Brain pericyte (primary cell): ENCODE data around the gene ARFIP2.

Experiments used
- DNase-seq: peaks from one replicate; pipeline ENCODE4 v3.0.0-alpha.2; 2012; ENCODE audit warnings: low read depth, low spot score

ARFIP2 gene

DNA sequence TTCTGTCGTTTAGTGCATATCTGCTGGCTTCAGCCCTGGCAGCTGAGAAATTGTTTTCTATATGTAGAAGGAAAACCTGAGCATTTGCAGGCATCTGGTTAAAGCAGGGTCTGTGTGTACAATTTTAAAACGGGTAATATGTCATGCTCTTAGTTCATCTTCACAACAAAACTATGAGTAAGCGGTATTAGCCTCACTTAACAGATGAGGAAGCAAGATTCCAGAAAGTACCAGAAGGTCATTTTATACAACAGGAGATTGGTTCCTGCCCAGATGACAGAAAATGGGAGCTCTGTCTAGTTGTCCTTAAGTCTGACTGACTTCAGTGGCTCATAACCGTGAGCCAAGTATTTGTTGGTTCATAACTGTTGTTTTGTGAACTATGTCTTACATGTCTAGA, 1.3 kb upstream of the ARFIP2 start:
- no peak for DNase-seq

DNA sequence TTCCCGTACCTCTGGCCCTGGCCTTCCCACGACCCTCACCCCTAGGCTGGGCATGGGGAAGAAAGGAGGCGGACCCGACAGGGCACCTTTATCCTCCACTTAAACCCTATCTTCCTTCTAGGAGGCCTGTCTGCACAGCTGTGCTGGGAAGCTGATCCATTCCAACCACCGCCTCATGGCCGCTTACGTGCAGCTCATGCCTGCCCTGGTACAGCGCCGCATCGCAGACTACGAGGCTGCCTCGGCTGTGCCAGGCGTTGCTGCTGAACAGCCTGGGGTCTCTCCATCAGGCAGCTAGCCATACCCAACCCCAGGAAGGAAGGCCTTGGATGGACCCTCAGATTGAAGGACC, 769 bp upstream of the ARFIP2 start:
- no peak for DNase-seq

DNA sequence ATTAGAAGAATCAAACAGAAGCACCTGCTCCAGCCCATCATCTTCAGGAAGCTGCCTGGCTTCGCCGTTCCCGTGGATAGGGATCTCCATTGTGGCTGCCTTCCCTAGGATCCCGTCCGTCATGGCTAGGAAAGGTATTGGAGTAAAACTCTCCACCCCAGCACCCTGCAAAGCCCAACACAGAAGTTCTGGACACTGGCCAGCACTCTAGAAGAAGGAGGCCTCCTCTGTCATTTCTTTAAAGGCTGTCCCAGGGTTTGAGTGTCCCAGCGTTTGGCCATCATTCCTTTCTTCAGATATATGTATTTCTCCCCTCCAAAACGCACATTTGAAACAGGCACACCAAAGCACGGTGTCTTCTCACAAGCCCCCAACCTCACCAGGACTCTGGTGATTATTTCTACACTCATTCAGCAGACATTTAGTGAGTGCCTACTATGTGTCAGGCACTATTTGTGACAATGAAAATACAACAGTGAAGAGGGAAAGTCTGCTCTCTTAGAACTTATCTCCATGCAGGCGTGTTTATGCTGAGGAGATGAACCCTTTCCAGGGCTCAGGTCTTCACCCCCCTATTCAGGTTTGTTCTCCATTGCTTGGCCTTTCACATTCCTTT, 724 bp downstream of the ARFIP2 start:
- no peak for DNase-seq

DNA sequence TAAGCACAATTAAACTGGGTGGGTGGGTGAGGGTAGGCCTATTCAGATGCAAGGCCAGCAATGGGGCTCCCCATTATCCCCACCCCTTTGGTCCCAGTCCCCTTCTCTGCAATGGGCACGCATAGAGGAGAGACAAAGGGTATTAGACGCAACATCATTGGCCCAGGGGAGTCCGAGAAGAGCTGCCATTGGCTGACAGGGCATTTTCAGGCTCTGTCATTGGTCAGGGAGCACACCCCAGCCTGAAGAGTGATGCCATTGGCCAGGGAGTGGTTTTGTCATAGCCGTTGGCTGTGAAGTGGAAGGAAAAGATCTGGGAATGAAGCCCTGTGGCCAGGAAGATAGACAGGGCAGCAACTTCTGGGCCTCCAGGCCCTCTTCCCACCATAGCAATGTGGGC, 4.6 kb downstream of the ARFIP2 start:
- no peak for DNase-seq

DNA sequence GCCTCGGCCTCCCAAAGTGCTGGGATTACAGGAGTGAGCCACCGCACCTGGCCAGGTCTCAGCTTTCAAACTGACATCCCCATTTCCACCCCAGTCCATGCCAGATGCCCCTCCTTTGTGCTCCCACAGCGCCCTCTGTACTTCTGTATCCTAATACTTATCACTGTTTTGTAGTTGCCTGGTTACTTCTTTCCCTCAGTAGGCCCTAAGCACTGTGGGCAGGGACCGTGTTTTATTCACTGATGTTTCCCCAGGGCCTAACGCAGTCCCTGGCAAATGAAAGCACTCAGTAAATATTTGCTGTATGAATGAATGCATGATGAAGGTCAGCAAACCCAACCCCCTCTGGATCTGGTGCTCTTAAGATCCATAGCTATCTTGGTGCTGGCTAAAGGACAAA, 5.2 kb downstream of the ARFIP2 start:
- no peak for DNase-seq

DNA sequence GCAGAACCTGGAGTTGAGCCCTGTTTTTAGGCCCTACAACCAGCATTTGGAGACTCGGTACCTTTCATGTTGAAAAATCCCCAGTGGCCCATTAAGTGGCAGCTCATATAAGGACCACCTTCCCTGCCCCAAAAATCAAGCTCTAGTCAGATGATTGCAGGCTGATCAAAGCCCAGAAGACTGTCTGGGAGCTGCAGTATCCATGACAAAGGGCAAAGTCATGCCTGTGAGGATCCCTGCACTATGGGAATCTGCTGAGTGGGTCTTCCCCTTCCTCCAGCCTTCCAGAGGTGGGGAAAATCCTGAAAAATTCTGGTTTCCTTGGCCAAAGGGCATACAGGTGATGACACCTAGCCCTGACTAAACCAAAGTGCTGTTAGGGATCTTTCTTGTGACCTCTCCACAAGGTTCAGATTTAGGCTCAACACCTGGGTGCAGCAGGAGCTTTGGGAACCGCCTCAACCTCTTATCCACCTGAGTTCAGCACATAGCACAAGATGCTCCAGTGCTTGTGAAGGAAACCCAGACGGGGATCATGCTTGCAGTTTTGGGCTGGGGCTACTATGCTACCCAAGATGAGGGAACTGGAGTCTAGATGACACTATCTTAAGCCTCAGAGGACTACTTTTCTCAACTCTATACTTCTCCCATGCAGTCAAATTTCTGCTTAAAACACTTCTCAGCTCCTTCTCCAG, 6.2 kb downstream of the ARFIP2 start:
- DNase-seq: no peak

DNA sequence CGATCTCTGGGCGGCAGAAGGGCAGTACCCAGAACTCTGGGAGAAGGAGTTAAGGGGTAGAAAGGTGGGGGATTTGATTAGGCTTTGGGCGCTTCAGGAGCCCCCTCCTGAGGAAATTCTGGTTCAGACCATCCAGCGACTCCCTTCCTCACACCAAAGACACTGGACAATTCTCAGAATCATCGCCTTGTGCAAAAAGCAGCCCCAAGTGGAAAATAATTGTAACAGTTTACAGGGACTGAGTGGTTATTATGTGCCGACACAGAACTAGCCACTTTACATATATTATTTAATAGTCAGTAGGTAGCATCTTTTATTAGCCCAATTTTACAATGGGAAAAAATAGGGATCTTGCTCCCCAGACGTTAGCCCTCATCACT, 6.7 kb downstream of the ARFIP2 start:
- no peak for DNase-seq

DNA sequence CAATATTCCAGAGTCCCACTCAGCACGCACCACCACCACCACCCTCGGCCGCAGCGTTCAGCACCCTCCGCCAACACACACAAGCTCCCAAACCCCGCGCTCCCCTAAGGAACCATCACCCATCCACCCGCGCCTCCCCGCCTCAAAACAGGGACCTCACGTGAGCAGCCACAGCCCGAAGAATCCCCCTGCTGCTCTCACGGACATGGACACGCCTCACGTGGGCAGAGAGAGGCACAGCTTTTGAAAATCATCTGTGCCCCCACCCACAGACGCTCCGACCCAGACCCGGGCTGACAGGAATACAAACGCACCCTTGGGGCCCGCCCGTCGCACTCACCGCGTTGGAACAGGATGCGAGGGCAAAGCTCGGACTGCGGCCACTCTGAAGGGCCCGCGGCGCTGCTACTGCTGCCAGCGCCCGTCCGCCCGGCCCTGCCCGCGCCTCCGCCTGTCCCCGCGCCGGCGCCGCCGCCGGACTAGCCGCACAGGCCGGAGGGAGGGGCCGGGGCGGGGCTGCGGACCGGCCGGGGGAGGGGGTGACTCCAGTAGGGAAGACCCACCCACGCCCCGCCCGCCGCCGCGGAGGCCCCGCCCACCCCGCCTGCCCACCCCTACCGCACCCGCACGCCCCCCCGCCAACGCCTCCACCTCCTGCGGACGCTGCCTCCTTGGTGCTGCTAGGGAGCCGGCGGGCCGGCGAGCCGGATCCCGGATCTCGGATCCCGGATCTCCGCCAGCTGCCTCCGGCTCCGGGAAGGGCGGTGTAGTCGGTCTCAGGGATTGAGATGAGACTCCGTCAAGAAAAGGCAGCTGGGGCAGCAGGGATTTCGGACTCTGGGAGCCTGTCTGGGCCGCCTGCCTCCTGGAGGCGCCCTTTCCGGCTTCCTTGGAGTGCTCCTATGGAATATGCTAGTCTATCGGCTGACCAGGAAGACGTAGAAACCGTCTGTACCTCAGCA, 7.4 kb downstream of the ARFIP2 start, which contains the start of gene TRIM3:
TSS of gene TRIM3 (minus strand) at position 491 of the 962 bp plus-strand sequence. CDS start 8,246 bp downstream, outside the sequence.
- DNase-seq: peak; percentile 40

DNA sequence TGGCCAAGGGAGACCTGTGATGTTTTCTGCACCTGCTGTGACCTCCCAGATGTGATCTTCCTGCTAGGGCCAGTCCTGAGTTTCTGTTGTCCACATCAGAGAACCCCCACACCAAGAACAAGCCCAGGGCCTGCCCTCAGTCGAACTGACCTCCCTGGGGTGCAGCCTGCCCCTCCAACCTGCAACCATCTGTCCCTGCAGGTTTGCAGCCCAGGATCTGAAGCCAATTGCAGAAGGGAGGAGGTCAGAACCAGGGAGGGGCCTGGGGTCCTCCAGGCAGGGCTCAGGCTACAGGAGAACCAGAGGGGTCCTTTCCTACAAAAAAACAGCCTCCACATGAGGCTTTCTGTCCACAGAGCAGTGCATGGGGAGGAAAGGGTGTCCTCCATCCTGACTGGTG, 8.2 kb downstream of the ARFIP2 start:
- no peak for DNase-seq

DNA sequence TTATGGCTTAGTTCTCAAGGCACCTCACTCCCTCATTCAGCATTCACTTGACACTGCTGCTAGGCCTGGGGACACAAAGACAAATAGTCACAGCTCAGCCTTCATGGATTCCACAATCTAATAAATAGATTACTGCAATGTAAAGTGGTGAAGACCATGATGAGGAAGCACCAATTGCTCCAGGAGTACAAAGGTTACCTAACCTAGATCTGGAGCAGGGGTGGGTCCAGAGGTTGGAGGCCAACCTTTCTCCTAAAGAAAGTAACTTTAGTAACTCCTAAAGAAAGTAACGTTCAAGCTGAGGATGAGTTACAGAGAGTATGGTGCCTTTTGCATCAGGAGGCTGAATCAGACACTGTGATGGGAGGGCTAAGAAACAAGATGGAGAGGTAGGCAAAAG, 11.5 kb downstream of the ARFIP2 start:
- no peak for DNase-seq

DNA sequence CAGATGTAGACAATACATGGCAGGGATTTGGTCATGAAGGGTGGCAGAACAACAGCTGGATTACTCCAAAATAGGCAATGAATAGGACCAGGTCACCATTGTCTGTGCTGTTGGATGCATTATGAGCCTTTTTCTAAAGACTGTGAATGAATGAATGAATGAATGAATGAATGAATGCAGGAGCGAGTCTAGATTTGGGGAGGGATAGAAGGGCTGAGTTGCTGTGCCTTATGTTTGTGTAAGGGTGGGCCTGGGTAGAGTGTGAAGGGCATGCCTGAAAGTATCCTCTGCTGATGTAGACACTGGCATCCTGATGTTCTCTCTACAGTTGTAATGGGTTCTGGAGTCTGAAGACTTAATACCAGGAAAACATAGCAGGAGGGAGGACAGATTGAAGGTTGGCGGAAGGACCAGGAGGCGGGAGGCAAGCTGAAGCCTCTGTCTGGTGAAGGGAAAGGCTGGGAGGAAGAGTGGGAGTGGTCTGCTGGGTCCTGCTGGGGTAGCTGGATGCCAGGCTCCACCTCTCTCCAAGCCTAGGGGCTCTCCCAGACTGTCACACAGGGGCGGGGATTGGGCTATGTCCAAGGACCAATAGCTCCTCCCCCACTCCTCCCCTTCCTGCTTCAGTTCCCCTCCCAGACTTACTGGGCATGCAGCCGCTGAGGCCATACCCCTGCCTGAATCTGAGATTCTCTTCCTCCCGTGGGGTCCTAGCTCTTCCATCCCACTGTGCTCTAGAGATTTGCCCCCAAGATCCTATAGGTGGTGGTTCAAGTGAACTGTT, 12.2 kb downstream of the ARFIP2 start:
- peak; percentile 88 for DNase-seq

DNA sequence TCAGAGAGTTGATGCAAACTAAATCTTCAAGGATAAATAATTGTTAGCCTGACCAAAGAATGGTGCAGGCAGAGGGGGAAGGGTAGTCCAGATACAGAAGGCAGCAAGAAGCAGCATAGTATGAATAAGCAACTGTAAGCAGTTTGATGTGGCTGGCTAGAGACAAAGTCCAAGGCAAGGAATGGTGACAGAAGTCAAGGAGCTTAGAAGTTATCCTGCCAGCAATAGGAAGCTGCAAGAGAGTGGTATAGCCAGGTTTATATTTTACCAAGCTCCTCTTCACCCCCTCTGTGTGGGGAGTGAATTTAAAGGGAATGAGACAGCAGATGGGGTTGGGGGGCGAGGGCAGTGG, 22.1 kb downstream of the ARFIP2 start:
- no peak for DNase-seq

DNA sequence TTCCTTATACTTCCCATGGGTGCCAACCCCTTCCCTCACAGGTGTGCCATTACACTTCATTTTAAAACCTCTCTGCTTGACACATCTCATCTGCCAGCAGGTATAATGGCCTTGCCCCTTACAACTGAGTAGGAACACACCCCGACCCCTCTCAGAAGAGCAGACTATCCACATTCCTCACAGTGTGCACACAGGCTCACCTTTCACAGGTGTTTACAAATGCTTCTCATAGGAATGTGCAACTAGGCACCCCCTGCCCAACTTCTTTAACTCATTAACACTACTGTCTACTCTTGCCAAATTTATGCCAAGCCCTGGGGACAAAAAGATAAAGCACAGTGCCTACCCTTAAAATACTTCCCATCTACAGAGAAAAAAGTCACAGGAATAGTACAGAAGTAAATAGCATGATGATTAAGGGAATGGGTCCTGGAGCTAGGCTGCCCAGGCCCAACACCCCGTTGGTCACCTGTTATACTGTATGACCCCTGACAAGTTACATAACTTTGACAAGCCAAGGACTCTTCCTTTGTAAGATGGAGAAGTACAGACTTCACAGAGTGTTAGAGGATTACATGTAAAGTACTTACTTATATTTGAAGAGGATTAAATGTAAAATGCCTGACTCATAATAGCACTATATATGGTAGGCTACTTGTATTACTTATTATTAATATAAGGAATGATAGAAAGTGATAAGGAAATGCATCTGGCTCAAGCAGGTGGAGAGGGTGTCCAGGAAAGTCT, 22.6 kb downstream of the ARFIP2 start:
- no peak for DNase-seq

DNA sequence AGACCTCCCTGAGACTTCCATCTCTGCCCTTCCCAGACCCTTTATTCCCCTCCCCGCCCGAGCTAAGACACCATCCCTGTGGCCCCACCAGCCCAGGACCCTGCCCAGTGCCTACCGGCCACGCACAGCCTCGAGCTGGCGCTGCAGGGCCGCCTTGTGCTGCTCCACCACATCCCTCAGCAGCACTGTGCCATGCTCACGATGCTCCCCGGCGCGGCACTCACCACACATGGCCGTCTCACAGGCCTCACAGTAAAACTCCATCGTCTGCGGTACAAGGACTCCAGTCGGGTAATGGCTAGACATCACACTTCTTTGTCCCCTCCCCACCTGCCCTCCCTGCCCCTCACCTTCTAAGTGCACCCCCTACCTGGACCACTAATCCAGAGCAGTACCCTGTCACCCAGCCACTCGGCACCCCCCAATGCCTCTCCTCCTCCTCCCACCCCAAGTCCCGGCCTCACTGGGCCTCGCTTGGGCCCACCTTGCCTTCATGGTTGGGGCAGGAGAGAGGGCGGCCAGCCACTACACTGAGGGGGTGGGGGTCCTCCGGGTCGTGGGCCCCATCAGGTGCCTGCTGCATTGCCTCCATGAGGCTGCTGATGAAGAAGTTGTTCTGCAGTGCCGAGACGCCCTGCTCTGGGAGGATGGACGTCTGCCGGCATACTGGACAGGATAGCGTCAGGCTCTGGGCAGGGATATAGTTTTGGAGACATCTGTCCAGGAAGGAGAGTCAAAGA, 23.4 kb downstream of the ARFIP2 start:
- no peak for DNase-seq

DNA sequence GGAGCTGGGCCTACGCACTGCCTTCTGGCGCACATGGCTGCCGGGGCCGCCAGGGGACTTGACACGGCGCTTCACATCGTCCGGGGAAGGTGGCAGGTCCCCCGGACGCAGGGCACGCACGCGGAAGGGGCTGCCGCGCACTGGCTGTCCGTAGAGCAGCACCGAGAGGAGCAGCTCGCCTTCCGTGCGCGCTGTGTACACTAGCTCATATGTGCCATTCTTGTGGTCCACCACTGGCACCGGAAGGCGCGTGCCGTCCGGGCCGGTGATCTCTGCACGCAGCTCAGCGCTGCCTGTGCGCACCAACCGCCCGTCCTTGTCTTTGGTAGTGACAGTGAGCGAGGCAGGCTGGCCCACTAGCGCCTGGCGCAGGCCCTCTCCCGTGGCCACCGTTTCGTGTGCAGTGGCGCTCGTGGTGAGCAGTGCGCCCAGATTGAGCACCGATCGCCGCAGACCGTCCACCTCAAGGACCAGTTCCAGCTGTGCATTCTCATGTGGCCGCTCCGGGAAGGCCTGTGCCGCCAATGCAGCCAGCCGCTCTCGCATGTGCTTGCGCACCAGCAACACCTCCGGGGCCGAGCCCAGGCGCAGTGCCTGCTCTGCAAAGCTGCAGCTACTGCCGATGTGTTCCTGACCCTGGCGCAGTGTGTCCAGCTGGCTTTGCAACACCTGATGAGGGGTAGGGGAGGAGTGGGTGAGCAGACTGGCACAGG, 24.6 kb downstream of the ARFIP2 start:
- no peak for DNase-seq

DNA sequence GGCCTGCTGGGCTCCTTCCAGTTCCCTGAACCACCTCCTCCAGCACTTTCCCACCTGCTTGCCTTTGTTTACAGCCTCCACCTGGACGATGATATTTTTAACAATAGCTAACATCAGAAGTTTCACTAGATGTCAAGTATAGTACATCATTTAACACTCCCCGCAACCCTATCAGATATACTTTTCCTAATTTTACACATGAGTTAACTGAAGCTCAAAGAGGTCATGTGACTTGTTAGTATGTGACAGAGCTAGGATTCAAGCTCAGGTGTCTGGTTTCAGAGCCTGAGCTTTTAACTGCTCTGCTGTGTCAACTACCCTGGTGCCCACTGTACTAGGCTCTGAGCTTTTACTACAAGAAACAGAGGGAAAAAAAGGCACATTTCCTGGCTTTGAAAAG, 26.1 kb downstream of the ARFIP2 start:
- DNase-seq: no peak

DNA sequence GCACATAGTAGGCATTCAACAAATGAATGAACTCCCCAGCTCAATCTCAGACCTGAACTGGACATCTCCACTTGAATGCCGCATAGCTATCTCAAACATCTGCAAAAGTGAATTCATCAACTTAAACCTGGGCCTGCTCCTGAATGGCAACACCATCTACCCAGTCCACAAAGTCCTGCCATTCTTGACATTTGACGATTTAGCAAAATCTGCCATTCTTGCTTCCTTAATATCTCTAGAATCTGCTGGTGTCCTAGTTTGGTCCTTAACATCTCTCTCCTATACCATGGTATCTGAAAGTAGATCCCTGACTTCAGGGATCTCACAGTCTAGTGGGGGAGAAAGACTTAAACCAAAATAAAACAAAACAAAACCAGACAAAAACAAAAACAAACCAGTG, 28.0 kb downstream of the ARFIP2 start:
- DNase-seq: no peak

DNA sequence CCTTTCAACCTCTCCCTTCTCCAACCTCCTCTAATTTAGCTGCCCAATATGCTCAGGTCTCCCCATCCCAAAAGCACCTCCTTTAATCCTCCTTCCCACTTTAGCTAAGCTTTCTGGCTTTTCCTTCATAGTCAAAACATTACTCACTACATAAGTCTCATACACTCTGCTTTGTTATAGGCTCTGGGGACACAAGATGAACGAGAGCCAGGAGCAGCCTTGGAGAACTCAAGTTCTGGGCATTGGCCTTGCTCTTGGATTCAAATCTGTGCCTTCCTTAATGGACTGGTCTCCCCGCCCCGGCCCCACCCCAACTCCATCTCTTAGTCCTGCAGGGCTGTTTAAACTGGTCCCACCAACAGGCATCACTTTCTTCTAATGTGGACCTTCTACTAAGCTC, 28.9 kb downstream of the ARFIP2 start:
- DNase-seq: no peak

DNA sequence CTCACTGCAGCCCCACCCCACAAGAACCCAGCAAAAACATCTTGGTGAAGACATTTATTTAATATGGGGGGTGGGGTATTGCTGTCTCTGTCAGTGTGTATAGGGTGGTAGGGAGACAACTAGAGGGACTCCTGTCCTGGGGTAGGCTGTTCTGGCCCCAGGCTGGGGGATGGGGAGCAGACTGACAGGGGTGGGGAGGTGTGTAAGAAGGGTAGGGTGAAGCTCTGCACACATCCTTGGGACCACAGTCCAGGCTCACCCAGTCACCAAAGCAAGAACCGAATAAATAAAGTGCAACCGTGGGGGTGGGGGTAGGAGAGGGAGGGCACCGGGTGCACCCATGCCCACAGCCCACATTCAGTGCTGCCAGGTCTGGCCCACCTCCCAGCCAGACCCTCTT, 32.6 kb downstream of the ARFIP2 start:
- DNase-seq: no peak
